BJ (cell line): ENCODE data around the gene CD69. TPM values are rescaled to one million over a fixed set of nuclear protein-coding genes. Genes with fewer than 3 reads are reported as not detected.
A peak's percentile ranks its signal among the peaks of the same experiment; 100 is the strongest.

Source experiments
- CTCF ChIA-PET: fragments of 350-600 bp; formaldehyde crosslinking; extraction: SDS; loops from one replicate; lab custom pipeline; 2021; ENCODE audit warnings: antibody characterized with exemption, inconsistent platforms; lab: Yijun Ruan, JAX
- POLR2A ChIA-PET: fragments of 300-600 bp; sonication (Branson Sonifier 250); formaldehyde crosslinking; extraction: SDS; loops from one replicate; lab custom pipeline; 2021; ENCODE audit warnings: antibody characterized with exemption; lab: Charles Lee
- DNase-seq: peaks from one replicate; pipeline ENCODE4 v3.0.0-alpha.2; 2011; ENCODE audit warnings: low read depth
- H3K27me3 ChIP-seq: 2 replicates; pipeline ENCODE4 v1.6.0; 2011; ENCODE audit warnings: low read length; ENCODE audit not compliant: control insufficient read depth, insufficient read depth
- H3K36me3 ChIP-seq: 2 replicates; pipeline ENCODE4 v1.5.1; 2011; ENCODE audit warnings: low read length; ENCODE audit not compliant: control insufficient read depth, insufficient read depth
- H3K4me3 ChIP-seq: 2 replicates; pipeline ENCODE4 v1.5.1; 2011; ENCODE audit warnings: low read depth, mild to moderate bottlenecking, control low read depth, low read length
- polyA plus RNA-seq: library from polyadenylated mRNA; depleted of rRNA; stranded (reverse); fragments of >200 nt; gene quantifications from 2 replicates; pipeline ENCODE4 v1.2.3, GENCODE V29; 2011
- TF ChIP-seq, protein P1 (sequence below): IDR thresholded peaks from 2 replicates; pipeline ENCODE4 v1.5.1; 2011; ENCODE audit warnings: low read depth, mild to moderate bottlenecking, control low read depth, inconsistent platforms, low read length, moderate library complexity; ENCODE audit not compliant: insufficient read depth

Gene CD69
- polyA plus RNA-seq, 1 experiment, result not detected

DNA sequence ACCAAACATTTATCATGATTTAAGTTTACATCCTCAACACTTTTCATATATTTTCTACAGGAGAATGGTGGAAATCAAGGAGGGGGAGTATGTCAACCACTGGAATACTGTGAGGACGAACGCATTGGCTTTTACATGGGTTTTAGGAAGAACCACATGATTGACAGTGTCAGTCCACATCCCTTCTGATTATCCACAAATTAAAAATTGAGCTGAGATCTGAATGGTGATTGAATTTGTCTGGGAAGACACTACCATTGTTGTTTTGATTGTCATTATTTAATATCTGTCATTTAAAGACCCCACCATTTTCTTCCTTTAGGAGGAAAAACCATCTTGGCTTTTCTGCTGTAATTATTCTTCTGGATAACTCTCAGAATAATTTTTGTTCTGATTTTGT is 35.2 kb upstream of the CD69 start:
- CTCF ChIA-PET, result interaction anchor here (5.1 kb wide), 1 partner anchor 45 kb away, joined by 27 read pairs; no protein-coding TSS in a partner anchor
- Histone ChIP-seq H3K27me3 (no peaks in the 10 kb centered on the region), H3K36me3 (no peaks in the 10 kb centered on the region), H3K4me3 (no peak overlapping the region)
- TF ChIP-seq, protein P1, sequence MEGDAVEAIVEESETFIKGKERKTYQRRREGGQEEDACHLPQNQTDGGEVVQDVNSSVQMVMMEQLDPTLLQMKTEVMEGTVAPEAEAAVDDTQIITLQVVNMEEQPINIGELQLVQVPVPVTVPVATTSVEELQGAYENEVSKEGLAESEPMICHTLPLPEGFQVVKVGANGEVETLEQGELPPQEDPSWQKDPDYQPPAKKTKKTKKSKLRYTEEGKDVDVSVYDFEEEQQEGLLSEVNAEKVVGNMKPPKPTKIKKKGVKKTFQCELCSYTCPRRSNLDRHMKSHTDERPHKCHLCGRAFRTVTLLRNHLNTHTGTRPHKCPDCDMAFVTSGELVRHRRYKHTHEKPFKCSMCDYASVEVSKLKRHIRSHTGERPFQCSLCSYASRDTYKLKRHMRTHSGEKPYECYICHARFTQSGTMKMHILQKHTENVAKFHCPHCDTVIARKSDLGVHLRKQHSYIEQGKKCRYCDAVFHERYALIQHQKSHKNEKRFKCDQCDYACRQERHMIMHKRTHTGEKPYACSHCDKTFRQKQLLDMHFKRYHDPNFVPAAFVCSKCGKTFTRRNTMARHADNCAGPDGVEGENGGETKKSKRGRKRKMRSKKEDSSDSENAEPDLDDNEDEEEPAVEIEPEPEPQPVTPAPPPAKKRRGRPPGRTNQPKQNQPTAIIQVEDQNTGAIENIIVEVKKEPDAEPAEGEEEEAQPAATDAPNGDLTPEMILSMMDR, result no peak
- POLR2A ChIA-PET, result no interaction called here
- DNase-seq, result no peak

DNA sequence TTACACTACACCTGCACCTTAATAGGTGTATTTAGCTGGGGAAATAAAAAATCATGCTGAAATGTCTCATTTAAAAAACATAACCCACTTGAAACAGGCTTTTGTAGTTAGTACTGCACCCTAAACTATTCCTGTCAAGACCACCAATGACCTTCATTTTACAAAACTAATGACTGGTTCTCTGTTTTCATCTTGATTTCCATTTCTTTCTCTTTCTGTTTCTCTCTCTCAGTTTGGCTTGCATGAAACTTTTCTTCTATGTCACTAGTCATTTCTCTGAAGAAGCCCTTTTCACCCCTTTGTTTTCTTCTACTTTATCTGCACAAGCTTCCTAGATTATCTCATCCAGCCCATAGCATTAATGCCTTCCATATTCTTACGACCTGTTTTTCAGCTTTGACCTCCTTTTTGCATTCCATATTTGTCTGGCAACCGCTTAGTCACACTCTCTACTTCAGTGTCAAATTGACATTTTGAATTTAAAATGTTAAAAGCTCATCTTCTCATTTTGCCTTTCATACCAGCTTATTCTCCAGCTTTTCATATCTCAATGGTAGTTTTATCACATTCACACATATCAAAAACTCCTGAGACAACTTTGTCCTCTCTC is 33.9 kb upstream of the CD69 start:
- CTCF ChIA-PET, result no interaction called here
- Histone ChIP-seq H3K27me3 (no peaks in the 10 kb centered on the region), H3K36me3 (no peaks in the 10 kb centered on the region), H3K4me3 (no peak overlapping the region)
- TF ChIP-seq, protein P1, result no peak
- DNase-seq, result no peak
- POLR2A ChIA-PET, result no interaction called here

DNA sequence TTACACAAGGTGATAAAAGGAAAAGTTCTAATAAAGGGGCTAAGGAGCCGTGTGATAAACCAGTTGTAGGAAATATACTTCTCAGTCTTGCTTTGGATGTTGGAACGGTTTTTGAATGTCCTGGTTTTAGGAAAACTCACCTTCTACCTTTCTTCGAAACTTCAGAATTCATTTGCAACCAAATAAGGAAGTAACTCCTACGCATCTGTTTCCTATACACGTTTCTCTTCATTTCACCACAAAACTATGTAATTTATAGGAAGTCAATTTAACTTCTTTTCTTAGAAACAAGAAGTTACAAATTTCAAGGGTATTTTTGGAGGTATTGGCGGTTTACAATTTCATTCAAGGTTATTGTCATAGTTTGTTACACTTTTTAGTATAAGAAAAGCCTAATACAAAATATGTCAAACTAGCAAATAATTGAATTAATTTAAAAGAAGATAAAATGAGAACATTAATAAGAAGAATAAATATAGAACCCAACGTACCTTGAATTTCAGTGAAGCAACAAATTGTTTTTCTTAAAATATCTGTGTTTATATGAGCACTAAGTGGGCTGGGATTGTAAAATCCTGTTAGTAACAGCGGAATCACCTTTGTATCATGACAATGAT is 33.2 kb upstream of the CD69 start:
- TF ChIP-seq, protein P1, result no peak
- no peak for DNase-seq
- no peaks in the 10 kb centered on the region for H3K36me3 ChIP-seq
- POLR2A ChIA-PET, result no interaction called here
- CTCF ChIA-PET, result no interaction called here
- H3K4me3 ChIP-seq, result no peak overlapping the region
- no peaks in the 10 kb centered on the region for H3K27me3 ChIP-seq

DNA sequence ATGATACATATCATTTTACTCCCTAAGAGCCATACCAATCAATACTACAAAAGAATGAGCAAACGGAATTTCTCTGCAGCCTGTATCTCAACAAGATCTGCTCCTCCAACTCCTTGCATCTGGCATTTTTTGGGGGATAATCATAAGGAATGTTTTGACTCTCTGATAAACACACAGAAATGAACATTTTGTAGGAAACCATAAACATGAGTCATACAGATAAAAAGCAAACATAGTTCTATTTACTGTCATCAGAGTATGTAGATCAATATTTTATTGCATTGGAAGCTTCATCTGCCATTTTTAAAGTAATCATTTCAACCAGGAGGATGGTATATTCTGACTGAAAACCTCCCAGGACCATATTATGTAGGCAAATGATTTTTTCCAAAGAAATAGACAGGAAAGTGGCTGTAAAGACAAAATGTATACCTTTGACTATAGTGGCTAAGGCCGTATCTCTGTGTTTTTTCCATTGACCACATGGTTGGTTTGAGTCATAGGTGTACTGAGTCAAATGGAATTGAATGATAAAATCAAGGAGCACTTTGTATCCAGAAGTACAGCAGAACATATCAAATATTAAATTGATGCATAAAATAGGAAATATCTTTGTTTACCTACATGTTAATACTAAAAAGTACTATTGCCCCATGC is 32.4 kb upstream of the CD69 start:
- CTCF ChIA-PET, result interaction anchor here (1.5 kb wide), 1 partner anchor 42 kb away, joined by 5 read pairs; no protein-coding TSS in a partner anchor
- H3K4me3 ChIP-seq, result no peak overlapping the region
- POLR2A ChIA-PET, result no interaction called here

More for the DNA sequence above, 32.4 kb upstream of the CD69 start:
- TF ChIP-seq, protein P1, result no peak
- Histone ChIP-seq H3K27me3 (no peaks in the 10 kb centered on the region), H3K36me3 (no peaks in the 10 kb centered on the region)
- DNase-seq, result peak; percentile 21
